ENCODE results near the gene FAM131B. TPM values are rescaled to one million over a fixed set of nuclear protein-coding genes. Genes with fewer than 3 reads are reported as not detected.

FAM131B gene
- total and polyA plus RNA-seq, 2 of the 8 experiments (the other 6 are each of a cell fraction or from before 2014, with no cell fraction given), result 23.1 to 38.2 TPM

- H3K4me2 ChIP-seq (ENCODE audit: insufficient read depth in 1 of 2, low read depth in 2 of 2, low read length in 2 of 2), result peak overlapping the region; percentile 8 to 56; a peak in 2 of 4 replicates
- DNase-seq (ENCODE audit: low read depth in 1 of 2, low spot score in 2 of 2) (no peak), FAIRE-seq (no peak)
- peaks cover 0 to 3% (median 0%) of the 10 kb centered on the region in 4 experiments; a peak in 2 of 7 replicates for H3K27me3 ChIP-seq (replicated peaks in 1 of 4; ENCODE audit: control insufficient read depth in 3 of 4, extremely low read depth in 1 of 4, insufficient read depth in 3 of 4, low read length in 3 of 4)
- 73% methylated on average over 3 of the region's 4 CpGs; no CpG with 5 or more reads in 1 of the 2 experiments for WGBS, 2 experiments (ENCODE audit: extremely low coverage in 1 of 2, insufficient coverage in 1 of 2, insufficient read length in 1 of 2, insufficient replicate concordance in 2 of 2, low coverage in 1 of 2, low lambda C conversion rate in 2 of 2, missing lambda C conversion rate in 1 of 2)
- H3K56ac ChIP-seq (replicated peaks; ENCODE audit: insufficient read length, low read depth, low read length), result no peak overlapping the region
- no peak overlapping the region for H2AK5ac ChIP-seq (ENCODE audit: low read depth, low read length)
- no peak overlapping the region for H2BK120ac ChIP-seq (replicated peaks; ENCODE audit: low read depth, low read length)
- H3K79me1 ChIP-seq (ENCODE audit: low read depth, low read length), result no peaks in the 10 kb centered on the region
- H3K9ac ChIP-seq (replicated peaks in 1 of 4; ENCODE audit: extremely low read depth in 1 of 4, low read depth in 3 of 4, low read length in 3 of 4), result no peak overlapping the region
- no peak overlapping the region for H3K14ac ChIP-seq (ENCODE audit: insufficient read length)
- H2BK5ac ChIP-seq (ENCODE audit: low read depth, low read length), result no peak overlapping the region
- H3K23ac ChIP-seq (ENCODE audit: insufficient read length), result no peak overlapping the region
- H4K5ac ChIP-seq (ENCODE audit: insufficient read length, low read depth, low read length), result no peak overlapping the region
- 0 out of 2 replicates have a peak overlapping the region, but pooled peaks have one; percentile 68 for H3K18ac ChIP-seq (ENCODE audit: extremely low read depth, low read length)
- 0 out of 2 replicates have a peak overlapping the region, but pooled peaks have one; percentile 53 for H2BK15ac ChIP-seq (ENCODE audit: low read length)
- POLR2A ChIA-PET (ENCODE audit: partially characterized antibody), result interaction anchor here (1.0 to 3.1 kb wide), 11 partner anchors 14 to 62 kb away, joined by 3 to 12 read pairs (median 5); partner anchors contain the start of genes EPHA1, FAM131B and ZYX
- H3K4me3 ChIP-seq (ENCODE audit: extremely low read depth in 1 of 4, insufficient read depth in 2 of 4, low read depth in 3 of 4, low read length in 4 of 4), result peak overlapping the region in 1 of 4 experiments; percentile 55; a peak in 2 of 8 replicates
- H3K4ac ChIP-seq (replicated peaks; ENCODE audit: insufficient read length, low read depth, low read length), result no peak overlapping the region
- peak overlapping the region; percentile 55; the same call in 1 of the 2 replicates for H2BK20ac ChIP-seq (ENCODE audit: low read length)
- no peaks in the 10 kb centered on the region for H3K79me2 ChIP-seq (ENCODE audit: control insufficient read depth in 1 of 2, insufficient read depth in 2 of 2, low read length in 2 of 2)
- peaks cover 0 to 7% (median 3%) of the 10 kb centered on the region in 4 experiments; a peak in 3 of 7 replicates for H3K4me1 ChIP-seq (replicated peaks in 1 of 4; ENCODE audit: control insufficient read depth in 3 of 4, insufficient read depth in 4 of 4, low read length in 3 of 4)
- no peak overlapping the region; the same call in 1 of the 2 replicates for H2BK12ac ChIP-seq (ENCODE audit: low read depth, low read length)
- no peaks in the 10 kb centered on the region for H3K36me3 ChIP-seq (ENCODE audit: control insufficient read depth in 2 of 4, insufficient read depth in 4 of 4, low read length in 3 of 4)
- no peak overlapping the region for H3K27ac ChIP-seq (ENCODE audit: low read depth, low read length)
- H4K8ac ChIP-seq (ENCODE audit: extremely low read depth, insufficient read depth, low read length), result no peak overlapping the region
- H3K23me2 ChIP-seq (ENCODE audit: low read depth, low read length), result no peaks in the 10 kb centered on the region; the same call in 1 of the 2 replicates
- no peaks in the 10 kb centered on the region for H3K9me3 ChIP-seq (ENCODE audit: insufficient read depth in 2 of 2, low read depth in 1 of 2, low read length in 1 of 2)
- CTCF ChIA-PET (ENCODE audit: partially characterized antibody), result interaction anchor here (0.7 to 5.8 kb wide), 21 partner anchors 9 to 154 kb away, joined by 3 to 50 read pairs (median 10); partner anchors contain the start of gene EPHA1
- H4K91ac ChIP-seq (replicated peaks; ENCODE audit: insufficient read length, low read length), result no peak overlapping the region
- peak overlapping the region; percentile 35 for H2AFZ ChIP-seq (ENCODE audit: low read length)
- no peaks in the 10 kb centered on the region for H4K20me1 ChIP-seq (replicated peaks in 1 of 2; ENCODE audit: control insufficient read depth in 1 of 2, insufficient read depth in 2 of 2, low read length in 2 of 2)
Observed at GRCh38 chr7:143346018-143346417, 16.5 kb downstream of the FAM131B start.
